ENCODE measurements around the gene ALKBH6. TPM values are rescaled to one million over a fixed set of nuclear protein-coding genes. Genes with fewer than 3 reads are reported as not detected.

The ALKBH6 gene
- total RNA-seq, 1 donor from 2014 or later: 17.9 TPM

GRCh38 chr19:36058481-36059179 is 44.6 kb upstream of the ALKBH6 start:
- Mint-ChIP-seq H3K9me3 (ENCODE audit: low read depth) (no peaks in the 10 kb centered on the region), H3K36me3 (ENCODE audit: low read depth) (no peaks in the 10 kb centered on the region), H3K4me1 (ENCODE audit: low read depth) (peaks cover 13% of the 10 kb centered on the region), H3K27ac (ENCODE audit: unreplicated experiment) (no peak overlapping the region), H3K4me3 (ENCODE audit: unreplicated experiment) (no peak overlapping the region), H3K27me3 (ENCODE audit: low read depth) (no peaks in the 10 kb centered on the region)
- TF ChIP-seq CTCF (IDR thresholded peaks at IDR 0.05): no peak
- DNase-seq (ENCODE audit: low spot score): no peak

- Mint-ChIP-seq H3K27me3 (ENCODE audit: low read depth) (no peaks in the 10 kb centered on the region), H3K36me3 (ENCODE audit: low read depth) (no peaks in the 10 kb centered on the region), H3K4me1 (ENCODE audit: low read depth) (peaks cover 32% of the 10 kb centered on the region), H3K9me3 (ENCODE audit: low read depth) (no peaks in the 10 kb centered on the region), H3K4me3 (ENCODE audit: unreplicated experiment) (peak within 1 kb of the TSS; percentile 96), H3K27ac (ENCODE audit: unreplicated experiment) (peak within 1 kb of the TSS; percentile 99)
- no peak for TF ChIP-seq CTCF (IDR thresholded peaks at IDR 0.05)
- DNase-seq (ENCODE audit: low spot score): peak; percentile 98
Observed at GRCh38 chr19:36054733-36055686, 41.0 kb upstream of the ALKBH6 start, which contains the start of gene WDR62. Gene WDR62, plus strand, starts transcription at chr19:36054897. Its CDS starts 75 bp downstream, at chr19:36054972.

- Mint-ChIP-seq H3K4me3 (ENCODE audit: unreplicated experiment) (peak within 1 kb of the TSS; percentile 96), H3K9me3 (ENCODE audit: low read depth) (no peaks in the 10 kb centered on the region), H3K27me3 (ENCODE audit: low read depth) (no peaks in the 10 kb centered on the region), H3K27ac (ENCODE audit: unreplicated experiment) (peak within 1 kb of the TSS; percentile 99), H3K36me3 (ENCODE audit: low read depth) (no peaks in the 10 kb centered on the region), H3K4me1 (ENCODE audit: low read depth) (peaks cover 32% of the 10 kb centered on the region)
- TF ChIP-seq CTCF (IDR thresholded peaks at IDR 0.05): peak; percentile 80
- peak; percentile 100 for DNase-seq (ENCODE audit: low spot score)
Observed at GRCh38 chr19:36054119-36054732, 40.2 kb upstream of the ALKBH6 start, which contains the start of gene THAP8. Gene THAP8, minus strand, starts transcription at chr19:36054285. Its CDS starts 68 bp downstream, at chr19:36054217.

- Mint-ChIP-seq H3K36me3 (ENCODE audit: low read depth) (no peaks in the 10 kb centered on the region), H3K9me3 (ENCODE audit: low read depth) (no peaks in the 10 kb centered on the region), H3K27me3 (ENCODE audit: low read depth) (no peaks in the 10 kb centered on the region), H3K4me3 (ENCODE audit: unreplicated experiment) (no peak overlapping the region), H3K27ac (ENCODE audit: unreplicated experiment) (no peak overlapping the region), H3K4me1 (ENCODE audit: low read depth) (peaks cover 34% of the 10 kb centered on the region)
- no peak for TF ChIP-seq CTCF (IDR thresholded peaks at IDR 0.05)
- no peak for DNase-seq (ENCODE audit: low spot score)
Observed at GRCh38 chr19:36051637-36052036, 37.6 kb upstream of the ALKBH6 start.

- H3K27ac Mint-ChIP-seq (ENCODE audit: unreplicated experiment): no peak overlapping the region
- no peak overlapping the region for H3K4me3 Mint-ChIP-seq (ENCODE audit: unreplicated experiment)
- no peaks in the 10 kb centered on the region for H3K27me3 Mint-ChIP-seq (ENCODE audit: low read depth)
Observed at GRCh38 chr19:36051236-36051635, 37.2 kb upstream of the ALKBH6 start.

More at GRCh38 chr19:36051236-36051635, 37.2 kb upstream of the ALKBH6 start:
- Mint-ChIP-seq H3K4me1 (ENCODE audit: low read depth) (peaks cover 35% of the 10 kb centered on the region), H3K36me3 (ENCODE audit: low read depth) (no peaks in the 10 kb centered on the region), H3K9me3 (ENCODE audit: low read depth) (no peaks in the 10 kb centered on the region)
- peak; percentile 46 for TF ChIP-seq CTCF (IDR thresholded peaks at IDR 0.05)
- no peak for DNase-seq (ENCODE audit: low spot score)
